Measurements from ENCODE around the gene GCM1. TPM values are rescaled to one million over a fixed set of nuclear protein-coding genes. Genes with fewer than 3 reads are reported as not detected.

The GCM1 gene
- total RNA-seq, 6 experiments from 2014 or later: not detected

GRCh38 chr6:53100561-53100960, 48.1 kb downstream of the GCM1 start:
- Mint-ChIP-seq H3K27ac (peak overlapping the region; percentile 53), H3K36me3 (ENCODE audit: low read depth) (peaks cover 27% of the 10 kb centered on the region), H3K4me3 (peak overlapping the region; percentile 30; the same call in 1 of the 2 replicates), H3K4me1 (ENCODE audit: low read depth) (peaks cover 29% of the 10 kb centered on the region), H3K27me3 (ENCODE audit: insufficient read depth) (no peaks in the 10 kb centered on the region; the same call in 1 of the 2 replicates), H3K9me3 (no peaks in the 10 kb centered on the region)
- no peak for DNase-seq
- TF ChIP-seq CTCF (IDR thresholded peaks at IDR 0.05): no peak

- H3K4me1 Mint-ChIP-seq (ENCODE audit: low read depth): peaks cover 44% of the 10 kb centered on the region
- DNase-seq: peak; percentile 46
- peaks cover 48% of the 10 kb centered on the region for H3K36me3 Mint-ChIP-seq (ENCODE audit: low read depth)
- no peaks in the 10 kb centered on the region for H3K9me3 Mint-ChIP-seq
- peak overlapping the region; percentile 67 for H3K27ac Mint-ChIP-seq
- H3K4me3 Mint-ChIP-seq: no peak overlapping the region; the same call in 1 of the 2 replicates
- H3K27me3 Mint-ChIP-seq (ENCODE audit: insufficient read depth): no peaks in the 10 kb centered on the region; the same call in 1 of the 2 replicates
- TF ChIP-seq CTCF (IDR thresholded peaks at IDR 0.05): no peak
These were observed 52.9 kb downstream of the GCM1 start for GRCh38 chr6:53095716-53096115.

GRCh38 chr6:53095270-53095669, 53.4 kb downstream of the GCM1 start:
- DNase-seq: no peak
- peaks cover 53% of the 10 kb centered on the region for H3K36me3 Mint-ChIP-seq (ENCODE audit: low read depth)
- H3K27ac Mint-ChIP-seq: peak overlapping the region; percentile 67; the same call in 1 of the 2 replicates
- H3K4me3 Mint-ChIP-seq: no peak overlapping the region
- peaks cover 44% of the 10 kb centered on the region for H3K4me1 Mint-ChIP-seq (ENCODE audit: low read depth)
- H3K27me3 Mint-ChIP-seq (ENCODE audit: insufficient read depth): no peaks in the 10 kb centered on the region; the same call in 1 of the 2 replicates
- TF ChIP-seq CTCF (IDR thresholded peaks at IDR 0.05): no peak
- H3K9me3 Mint-ChIP-seq: no peaks in the 10 kb centered on the region

GRCh38 chr6:53090576-53090975, 58.1 kb downstream of the GCM1 start:
- Mint-ChIP-seq H3K27ac (no peak overlapping the region), H3K9me3 (no peaks in the 10 kb centered on the region), H3K4me3 (no peak overlapping the region), H3K4me1 (ENCODE audit: low read depth) (peaks cover 36% of the 10 kb centered on the region), H3K36me3 (ENCODE audit: low read depth) (peaks cover 48% of the 10 kb centered on the region), H3K27me3 (ENCODE audit: insufficient read depth) (no peaks in the 10 kb centered on the region)
- no peak for TF ChIP-seq CTCF (IDR thresholded peaks at IDR 0.05)
- DNase-seq: no peak

GRCh38 chr6:53089948-53090347, 58.7 kb downstream of the GCM1 start:
- TF ChIP-seq CTCF (IDR thresholded peaks at IDR 0.05): no peak
- no peak for DNase-seq
- peaks cover 42% of the 10 kb centered on the region for H3K36me3 Mint-ChIP-seq (ENCODE audit: low read depth)
- H3K27me3 Mint-ChIP-seq (ENCODE audit: insufficient read depth): no peaks in the 10 kb centered on the region
- peaks cover 30% of the 10 kb centered on the region for H3K4me1 Mint-ChIP-seq (ENCODE audit: low read depth)
- H3K9me3 Mint-ChIP-seq: no peaks in the 10 kb centered on the region
- H3K4me3 Mint-ChIP-seq: no peak overlapping the region
- no peak overlapping the region for H3K27ac Mint-ChIP-seq

GRCh38 chr6:53086302-53086701, 62.3 kb downstream of the GCM1 start:
- TF ChIP-seq CTCF (IDR thresholded peaks at IDR 0.05): no peak
- no peaks in the 10 kb centered on the region for H3K9me3 Mint-ChIP-seq
- H3K4me1 Mint-ChIP-seq (ENCODE audit: low read depth): peaks cover 18% of the 10 kb centered on the region
- H3K27ac Mint-ChIP-seq: no peak overlapping the region
- H3K27me3 Mint-ChIP-seq (ENCODE audit: insufficient read depth): no peaks in the 10 kb centered on the region
- peaks cover 40% of the 10 kb centered on the region for H3K36me3 Mint-ChIP-seq (ENCODE audit: low read depth)
- H3K4me3 Mint-ChIP-seq: no peak overlapping the region
- DNase-seq: no peak
